ENCODE results near the gene NOL3.
A peak's percentile ranks its signal among the peaks of the same experiment; 100 is the strongest.

The NOL3 gene

DNA sequence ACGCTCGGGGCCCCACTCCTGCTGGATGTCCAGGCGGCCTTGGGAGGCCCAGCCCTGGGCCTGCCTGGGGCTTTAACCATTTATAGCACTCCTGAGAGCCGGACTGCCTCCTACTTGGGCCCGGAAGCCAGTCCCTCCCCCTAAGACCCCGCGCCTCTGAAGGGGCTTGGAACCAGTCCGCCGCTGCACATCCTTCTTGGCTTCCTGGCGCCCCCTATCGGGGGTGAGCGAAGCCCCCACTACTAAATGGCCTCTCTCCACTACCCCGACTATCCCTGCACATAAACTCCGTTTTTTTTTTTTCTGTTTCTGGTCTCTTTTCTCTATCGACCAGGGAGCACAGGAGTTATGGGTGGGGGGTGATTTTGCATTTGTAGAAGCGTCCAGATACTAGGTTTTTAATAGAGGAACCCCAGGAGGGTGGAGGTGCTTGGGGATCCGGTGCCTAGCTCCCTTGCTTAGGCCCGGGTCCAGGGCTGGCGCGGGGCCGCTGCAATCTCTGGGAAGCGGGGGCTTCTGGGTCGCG, 633 bp upstream of the NOL3 start:
- CTCF ChIA-PET: interaction anchor here (0.6 to 1.4 kb wide), 5 partner anchors 14 to 34 kb away, joined by 3 to 9 read pairs (median 6); partner anchors contain the start of genes E2F4 and EXOC3L1
- DNase-seq (ENCODE audit: low spot score): no peak
- peak overlapping the region; percentile 98 for H3K27ac ChIP-seq
- TF ChIP-seq, protein P1, sequence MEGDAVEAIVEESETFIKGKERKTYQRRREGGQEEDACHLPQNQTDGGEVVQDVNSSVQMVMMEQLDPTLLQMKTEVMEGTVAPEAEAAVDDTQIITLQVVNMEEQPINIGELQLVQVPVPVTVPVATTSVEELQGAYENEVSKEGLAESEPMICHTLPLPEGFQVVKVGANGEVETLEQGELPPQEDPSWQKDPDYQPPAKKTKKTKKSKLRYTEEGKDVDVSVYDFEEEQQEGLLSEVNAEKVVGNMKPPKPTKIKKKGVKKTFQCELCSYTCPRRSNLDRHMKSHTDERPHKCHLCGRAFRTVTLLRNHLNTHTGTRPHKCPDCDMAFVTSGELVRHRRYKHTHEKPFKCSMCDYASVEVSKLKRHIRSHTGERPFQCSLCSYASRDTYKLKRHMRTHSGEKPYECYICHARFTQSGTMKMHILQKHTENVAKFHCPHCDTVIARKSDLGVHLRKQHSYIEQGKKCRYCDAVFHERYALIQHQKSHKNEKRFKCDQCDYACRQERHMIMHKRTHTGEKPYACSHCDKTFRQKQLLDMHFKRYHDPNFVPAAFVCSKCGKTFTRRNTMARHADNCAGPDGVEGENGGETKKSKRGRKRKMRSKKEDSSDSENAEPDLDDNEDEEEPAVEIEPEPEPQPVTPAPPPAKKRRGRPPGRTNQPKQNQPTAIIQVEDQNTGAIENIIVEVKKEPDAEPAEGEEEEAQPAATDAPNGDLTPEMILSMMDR (conservative IDR thresholded peaks at IDR 0.05; ENCODE audit: low read depth): peak; percentile 65
- POLR2A ChIA-PET (ENCODE audit: low non-redundant PET): interaction anchor here (1.2 kb wide), 1 partner anchor 9 kb away, joined by 4 read pairs; no protein-coding TSS in a partner anchor

DNA sequence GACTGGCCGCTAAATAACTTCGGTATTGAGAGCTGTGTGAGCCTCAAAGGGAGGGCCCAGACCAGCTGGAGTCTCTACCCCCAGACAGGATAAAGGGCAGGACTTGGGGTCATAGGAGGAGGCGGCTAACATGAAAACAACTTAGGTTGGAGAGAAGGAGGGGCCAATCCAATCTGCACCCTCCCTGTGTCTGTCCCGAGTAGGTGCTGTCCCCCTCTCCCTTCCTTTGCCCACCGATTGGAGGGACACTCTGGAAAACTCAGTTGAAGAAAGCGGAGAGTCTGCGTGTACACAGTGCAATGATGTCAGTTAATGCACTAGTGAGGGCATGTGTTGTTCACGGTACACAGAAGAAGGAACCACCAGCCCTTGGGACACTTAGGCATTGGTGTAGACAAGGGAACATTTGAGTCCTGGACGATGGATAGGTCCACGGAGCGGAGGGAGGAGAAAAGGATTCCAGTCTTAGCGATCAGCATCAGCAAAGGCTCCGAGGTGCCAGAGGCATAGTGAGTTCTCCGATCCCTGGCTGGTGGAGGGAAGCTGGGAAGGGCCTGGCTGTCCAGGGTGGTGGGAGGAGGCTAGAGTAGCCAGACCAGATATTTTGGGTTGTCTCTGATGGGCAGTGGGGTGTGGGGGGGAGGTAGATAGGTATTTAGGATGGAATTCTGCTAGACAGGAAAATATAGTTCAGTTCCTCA, 761 bp downstream of the NOL3 start:
- ChIA-PET POLR2A (ENCODE audit: low non-redundant PET) (interaction anchor here (0.6 to 1.2 kb wide), 4 partner anchors 10 to 217 kb away, joined by 3 to 4 read pairs (median 4); partner anchors contain the start of gene B3GNT9), CTCF (interaction anchor here (0.7 to 1.4 kb wide), 4 partner anchors 14 to 29 kb away, joined by 3 to 9 read pairs (median 5); no protein-coding TSS in a partner anchor)
- peak overlapping the region; percentile 98 for H3K27ac ChIP-seq
- TF ChIP-seq, protein P1 (conservative IDR thresholded peaks at IDR 0.05; ENCODE audit: low read depth): no peak
- no peak for DNase-seq (ENCODE audit: low spot score)

DNA sequence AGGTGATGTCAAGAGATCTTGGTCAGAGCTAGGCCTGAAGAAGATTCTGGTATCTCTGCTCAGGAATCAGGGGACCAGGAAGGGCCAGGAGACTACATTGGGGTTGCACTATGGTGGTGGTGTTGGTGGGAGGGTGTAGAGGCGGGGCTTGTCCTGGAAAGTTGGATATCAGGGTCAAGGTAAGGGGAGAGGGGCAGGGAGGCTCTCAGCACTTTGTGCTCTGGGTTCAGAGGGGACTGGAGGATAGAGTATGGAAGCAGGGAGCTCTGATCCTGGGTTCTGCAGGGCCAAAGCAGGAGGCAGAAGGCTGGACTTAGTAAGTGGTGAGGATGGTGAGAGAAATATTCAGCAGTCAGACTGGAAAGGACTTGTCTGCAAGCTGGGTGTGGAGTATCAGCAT, 3.0 kb downstream of the NOL3 start:
- peak overlapping the region; percentile 98 for H3K27ac ChIP-seq
- TF ChIP-seq, protein P1 (conservative IDR thresholded peaks at IDR 0.05; ENCODE audit: low read depth): no peak
- POLR2A ChIA-PET (ENCODE audit: low non-redundant PET): no interaction called here
- CTCF ChIA-PET: interaction anchor here (1.9 kb wide), 1 partner anchor 18 kb away, joined by 5 read pairs; no protein-coding TSS in a partner anchor
- DNase-seq (ENCODE audit: low spot score): no peak

DNA sequence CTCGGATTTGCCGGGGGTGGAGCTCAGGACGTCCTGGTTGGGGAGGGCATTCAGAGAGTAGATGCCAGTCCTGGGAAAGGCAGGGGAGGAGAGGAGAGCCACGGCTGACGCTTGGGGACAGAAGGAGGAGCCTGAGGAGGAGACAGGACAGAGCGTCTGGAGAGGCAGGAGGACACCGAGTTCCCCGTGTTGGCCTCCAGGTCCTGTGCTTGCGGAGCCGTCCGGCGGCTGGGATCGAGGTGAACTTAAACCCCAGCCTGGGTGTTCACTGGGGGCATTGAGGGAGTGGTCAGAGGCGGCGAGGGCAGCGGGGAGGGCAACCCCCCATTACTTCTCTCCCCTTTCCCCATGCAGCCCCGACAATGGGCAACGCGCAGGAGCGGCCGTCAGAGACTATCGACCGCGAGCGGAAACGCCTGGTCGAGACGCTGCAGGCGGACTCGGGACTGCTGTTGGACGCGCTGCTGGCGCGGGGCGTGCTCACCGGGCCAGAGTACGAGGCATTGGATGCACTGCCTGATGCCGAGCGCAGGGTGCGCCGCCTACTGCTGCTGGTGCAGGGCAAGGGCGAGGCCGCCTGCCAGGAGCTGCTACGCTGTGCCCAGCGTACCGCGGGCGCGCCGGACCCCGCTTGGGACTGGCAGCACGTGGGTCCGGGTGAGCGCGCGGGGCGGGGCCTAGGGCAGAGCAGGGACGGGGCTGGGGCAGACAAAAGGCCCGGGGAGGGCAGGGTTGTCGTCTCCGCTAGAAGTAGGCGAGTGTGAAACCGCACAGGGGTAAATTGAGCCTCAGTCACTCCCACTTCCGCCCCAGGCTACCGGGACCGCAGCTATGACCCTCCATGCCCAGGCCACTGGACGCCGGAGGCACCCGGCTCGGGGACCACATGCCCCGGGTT, 3.7 kb downstream of the NOL3 start:
- CTCF ChIA-PET: interaction anchor here (0.6 to 1.9 kb wide), 5 partner anchors 11 to 157 kb away, joined by 3 to 5 read pairs (median 5); no protein-coding TSS in a partner anchor
- H3K27ac ChIP-seq: peak overlapping the region; percentile 98
- POLR2A ChIA-PET (ENCODE audit: low non-redundant PET): interaction anchor here (1.4 kb wide), 1 partner anchor 11 kb away, joined by 6 read pairs; no protein-coding TSS in a partner anchor
- peak; percentile 83 for DNase-seq (ENCODE audit: low spot score)
- TF ChIP-seq, protein P1 (conservative IDR thresholded peaks at IDR 0.05; ENCODE audit: low read depth): peak; percentile 16; the same call in 1 of the 2 replicates

DNA sequence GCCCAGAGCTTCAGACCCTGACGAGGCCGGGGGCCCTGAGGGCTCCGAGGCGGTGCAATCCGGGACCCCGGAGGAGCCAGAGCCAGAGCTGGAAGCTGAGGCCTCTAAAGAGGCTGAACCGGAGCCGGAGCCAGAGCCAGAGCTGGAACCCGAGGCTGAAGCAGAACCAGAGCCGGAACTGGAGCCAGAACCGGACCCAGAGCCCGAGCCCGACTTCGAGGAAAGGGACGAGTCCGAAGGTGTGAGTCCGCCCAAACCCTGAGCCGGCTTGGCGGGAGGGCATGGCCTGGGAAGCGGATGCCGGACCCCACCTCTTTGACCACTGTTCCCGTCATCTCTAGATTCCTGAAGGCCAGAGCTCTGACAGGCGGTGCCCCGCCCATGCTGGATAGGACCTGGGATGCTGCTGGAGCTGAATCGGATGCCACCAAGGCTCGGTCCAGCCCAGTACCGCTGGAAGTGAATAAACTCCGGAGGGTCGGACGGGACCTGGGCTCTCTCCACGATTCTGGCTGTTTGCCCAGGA, 4.4 kb downstream of the NOL3 start:
- ChIA-PET POLR2A (ENCODE audit: low non-redundant PET) (interaction anchor here (1.4 kb wide), 1 partner anchor 11 kb away, joined by 6 read pairs; no protein-coding TSS in a partner anchor), CTCF (interaction anchor here (0.6 to 2.0 kb wide), 6 partner anchors 10 to 158 kb away, joined by 3 to 9 read pairs (median 5); no protein-coding TSS in a partner anchor)
- TF ChIP-seq, protein P1 (conservative IDR thresholded peaks at IDR 0.05; ENCODE audit: low read depth): no peak
- H3K27ac ChIP-seq: peak overlapping the region; percentile 98
- no peak for DNase-seq (ENCODE audit: low spot score)

Measured in RWPE1 (cell line).